Measurements from ENCODE around the gene DUS1L. TPM values are rescaled to one million over a fixed set of nuclear protein-coding genes. Genes with fewer than 3 reads are reported as not detected.
A peak's percentile ranks its signal among the peaks of the same experiment; 100 is the strongest.
"Not testable (repeated sequence)": the region's sequence is repeated elsewhere in the genome, so short reads cannot be mapped to it uniquely, and the experiment has no call there.

DUS1L gene
- total RNA-seq, 1 donor from 2014 or later: 64.6 TPM

- no peaks in the 10 kb centered on the region for H3K4me1 ChIP-seq
- H3K36me3 ChIP-seq: peaks cover 15% of the 10 kb centered on the region
- no peak for DNase-seq
- intact Hi-C loops (cut with micrococcal nuclease): no loop called here
- H3K9me3 ChIP-seq (replicated peaks): no peaks in the 10 kb centered on the region
- H3K27ac ChIP-seq (replicated peaks): no peak overlapping the region
- H3K4me3 ChIP-seq: no peak overlapping the region
- no peak for TF ChIP-seq CTCF (IDR thresholded peaks at IDR 0.05; ENCODE audit: borderline replicate concordance)
- H3K27me3 ChIP-seq (ENCODE audit: low read depth): no peaks in the 10 kb centered on the region
These were observed 22.1 kb downstream of the DUS1L start for GRCh38 chr17:82043507-82043906.

GRCh38 chr17:82042649-82043048 lies 23.0 kb downstream of the DUS1L start:
- H3K4me1 ChIP-seq: peaks cover 4% of the 10 kb centered on the region
- H3K4me3 ChIP-seq: no peak overlapping the region
- intact Hi-C loops (cut with micrococcal nuclease): no loop called here
- peaks cover 7% of the 10 kb centered on the region for H3K36me3 ChIP-seq
- H3K27ac ChIP-seq (replicated peaks): no peak overlapping the region
- TF ChIP-seq CTCF (IDR thresholded peaks at IDR 0.05; ENCODE audit: borderline replicate concordance): no peak
- no peaks in the 10 kb centered on the region for H3K27me3 ChIP-seq (ENCODE audit: low read depth)
- no peaks in the 10 kb centered on the region for H3K9me3 ChIP-seq (replicated peaks)
- DNase-seq: no peak

- peaks cover 13% of the 10 kb centered on the region for H3K4me1 ChIP-seq
- H3K9me3 ChIP-seq (replicated peaks): no peaks in the 10 kb centered on the region
- no peaks in the 10 kb centered on the region for H3K27me3 ChIP-seq (ENCODE audit: low read depth)
- no peak overlapping the region for H3K27ac ChIP-seq (replicated peaks)
- no peak for TF ChIP-seq CTCF (IDR thresholded peaks at IDR 0.05; ENCODE audit: borderline replicate concordance)
- H3K36me3 ChIP-seq: no peaks in the 10 kb centered on the region
- intact Hi-C loops (cut with micrococcal nuclease): no loop called here
- no peak for DNase-seq
- no peak overlapping the region for H3K4me3 ChIP-seq
These were observed 24.3 kb downstream of the DUS1L start for GRCh38 chr17:82041144-82041814.

- Histone ChIP-seq H3K27ac (replicated peaks) (no peak overlapping the region), H3K4me1 (peaks cover 22% of the 10 kb centered on the region), H3K27me3 (ENCODE audit: low read depth) (no peaks in the 10 kb centered on the region), H3K36me3 (no peaks in the 10 kb centered on the region), H3K4me3 (no peak overlapping the region), H3K9me3 (replicated peaks) (no peaks in the 10 kb centered on the region)
- TF ChIP-seq CTCF (IDR thresholded peaks at IDR 0.05; ENCODE audit: borderline replicate concordance): no peak
- DNase-seq: no peak
- intact Hi-C loops (cut with micrococcal nuclease): no loop called here
These were observed 25.8 kb downstream of the DUS1L start for GRCh38 chr17:82039695-82040299.

- H3K27ac ChIP-seq (replicated peaks); intact Hi-C loops (cut with micrococcal nuclease); DNase-seq; H3K9me3 ChIP-seq (replicated peaks); H3K36me3 ChIP-seq; H3K27me3 ChIP-seq (ENCODE audit: low read depth); H3K4me3 ChIP-seq: not testable (repeated sequence)
- peaks cover 22% of the 10 kb centered on the region for H3K4me1 ChIP-seq
These were observed 26.7 kb downstream of the DUS1L start for GRCh38 chr17:82038796-82039409.

- Histone ChIP-seq H3K36me3 (no peaks in the 10 kb centered on the region), H3K4me1 (peaks cover 22% of the 10 kb centered on the region), H3K27me3 (ENCODE audit: low read depth) (no peaks in the 10 kb centered on the region), H3K27ac (replicated peaks) (peak overlapping the region; percentile 96), H3K4me3 (peak overlapping the region; percentile 83), H3K9me3 (replicated peaks) (no peaks in the 10 kb centered on the region)
- intact Hi-C loops (cut with micrococcal nuclease): no loop called here
- TF ChIP-seq CTCF (IDR thresholded peaks at IDR 0.05; ENCODE audit: borderline replicate concordance): no peak
- no peak for DNase-seq
These were observed 27.8 kb downstream of the DUS1L start for GRCh38 chr17:82037889-82038195.
